BLaER1 treated with 17β-estradiol and CSF1 and Interleukin-3, amounts not matched to agents 10 nM and 100 nM (cell line): ENCODE measurements around the gene PDE7B.

ENCODE experiments used
- H3K27ac ChIP-seq, 11 experiments: shearing (Covaris generic); formaldehyde crosslinking; 2 replicates each; pipeline ENCODE4 v1.8.1; 2022
- H3K27me3 ChIP-seq, 11 experiments: shearing (Covaris generic); formaldehyde crosslinking; 2 replicates each; pipeline ENCODE4 v1.8.1; 2022
- H3K36me3 ChIP-seq, 11 experiments: shearing (Covaris generic); formaldehyde crosslinking; 2 replicates each; pipeline ENCODE4 v1.8.1; 2022
- H3K4me1 ChIP-seq, 10 experiments: shearing (Covaris generic); formaldehyde crosslinking; 2 replicates each; pipeline ENCODE4 v1.8.1; 2022
- H3K4me2 ChIP-seq, 11 experiments: shearing (Covaris generic); formaldehyde crosslinking; 2 replicates each; pipeline ENCODE4 v1.8.1; 2022
- H3K4me3 ChIP-seq, 10 experiments: shearing (Covaris generic); formaldehyde crosslinking; 2 replicates each; pipeline ENCODE4 v1.8.1; 2022
- H3K9ac ChIP-seq, 11 experiments: shearing (Covaris generic); formaldehyde crosslinking; 2 replicates each; pipeline ENCODE4 v1.8.1; 2022
- H3K9me3 ChIP-seq, 11 experiments: shearing (Covaris generic); formaldehyde crosslinking; replicated peaks in 1 of 11; 2 replicates each; pipeline ENCODE4 v1.8.1; 2022
- H4K20me1 ChIP-seq, 11 experiments: shearing (Covaris generic); formaldehyde crosslinking; 2 replicates each; pipeline ENCODE4 v1.8.1; 2022
- Cebpa-rat ChIP-seq, 11 experiments: shearing (Covaris generic); IDR thresholded peaks; 2 replicates each; pipeline ENCODE4 v1.8.1; 2022

PDE7B gene

GRCh38 chr6:135837735-135838449 is 13.6 kb upstream of the PDE7B start:
- no peak overlapping the region for H3K4me2 ChIP-seq
- H3K4me3 ChIP-seq, result no peak overlapping the region
- TF ChIP-seq Cebpa-rat (IDR thresholded peaks at IDR 0.05), result no peak
- H3K4me1 ChIP-seq, result no peaks in the 10 kb centered on the region
- H3K27ac ChIP-seq, result no peak overlapping the region
- no peaks in the 10 kb centered on the region for H3K9me3 ChIP-seq
- H3K9ac ChIP-seq, result no peak overlapping the region
- peaks cover 0 to 11% (median 3%) of the 10 kb centered on the region in 11 experiments; a peak in 5 of 22 replicates for H3K27me3 ChIP-seq
- no peaks in the 10 kb centered on the region for H4K20me1 ChIP-seq
- no peaks in the 10 kb centered on the region for H3K36me3 ChIP-seq

GRCh38 chr6:135839121-135839520 is 12.4 kb upstream of the PDE7B start:
- Histone ChIP-seq H3K4me2 (no peak overlapping the region), H3K9me3 (no peaks in the 10 kb centered on the region), H3K27ac (no peak overlapping the region), H3K4me1 (no peaks in the 10 kb centered on the region), H3K9ac (no peak overlapping the region), H3K4me3 (no peak overlapping the region), H3K27me3 (peaks cover 0 to 7% (median 3%) of the 10 kb centered on the region in 11 experiments; a peak in 5 of 22 replicates), H3K36me3 (no peaks in the 10 kb centered on the region), H4K20me1 (no peaks in the 10 kb centered on the region)
- TF ChIP-seq Cebpa-rat (IDR thresholded peaks at IDR 0.05), result no peak

- H3K4me2 ChIP-seq, result no peak overlapping the region
- no peak overlapping the region for H3K9ac ChIP-seq
- no peaks in the 10 kb centered on the region for H4K20me1 ChIP-seq
- no peaks in the 10 kb centered on the region for H3K36me3 ChIP-seq
- H3K27ac ChIP-seq, result no peak overlapping the region
- no peaks in the 10 kb centered on the region for H3K4me1 ChIP-seq
- H3K9me3 ChIP-seq, result no peaks in the 10 kb centered on the region
- no peak overlapping the region for H3K4me3 ChIP-seq
- H3K27me3 ChIP-seq, result no peaks in the 10 kb centered on the region
- no peak for TF ChIP-seq Cebpa-rat (IDR thresholded peaks at IDR 0.05)
Measured at GRCh38 chr6:135842618-135843392, 8.7 kb upstream of the PDE7B start.

GRCh38 chr6:135850882-135851281 is 619 bp upstream of the PDE7B start:
- H3K9me3 ChIP-seq, result no peaks in the 10 kb centered on the region
- no peak for TF ChIP-seq Cebpa-rat (IDR thresholded peaks at IDR 0.05)
- H3K27me3 ChIP-seq, result no peaks in the 10 kb centered on the region
- H3K27ac ChIP-seq, result peak overlapping the region in 3 of 11 experiments; percentile 84 to 90 (median 90); a peak in 4 of 22 replicates
- H4K20me1 ChIP-seq, result no peaks in the 10 kb centered on the region
- peaks cover 10 to 33% (median 15%) of the 10 kb centered on the region in 10 experiments for H3K4me1 ChIP-seq
- H3K36me3 ChIP-seq, result no peaks in the 10 kb centered on the region
- no peak overlapping the region for H3K4me3 ChIP-seq
- H3K4me2 ChIP-seq, result peak overlapping the region in 6 of 11 experiments; percentile 45 to 93 (median 74); a peak in 8 of 22 replicates
- peak overlapping the region in 2 of 11 experiments; percentile 80 to 85; a peak in 2 of 22 replicates for H3K9ac ChIP-seq

- peak overlapping the region in 5 of 11 experiments; percentile 31 to 93 (median 78); a peak in 7 of 22 replicates for H3K4me2 ChIP-seq
- peaks cover 10 to 33% (median 15%) of the 10 kb centered on the region in 10 experiments for H3K4me1 ChIP-seq
- no peak for TF ChIP-seq Cebpa-rat (IDR thresholded peaks at IDR 0.05)
- no peaks in the 10 kb centered on the region for H3K36me3 ChIP-seq
- H3K27me3 ChIP-seq, result no peaks in the 10 kb centered on the region
- no peaks in the 10 kb centered on the region for H4K20me1 ChIP-seq
- H3K9me3 ChIP-seq, result no peaks in the 10 kb centered on the region
- H3K4me3 ChIP-seq, result peak overlapping the region in 2 of 10 experiments; percentile 43 to 47; a peak in 3 of 20 replicates
- H3K9ac ChIP-seq, result peak overlapping the region in 2 of 11 experiments; percentile 80 to 85; a peak in 1 of 22 replicates
- H3K27ac ChIP-seq, result no peak overlapping the region; a peak in 1 of 22 replicates
Measured at GRCh38 chr6:135852746-135853145, 1.2 kb downstream of the PDE7B start.

- Histone ChIP-seq H4K20me1 (no peaks in the 10 kb centered on the region), H3K36me3 (no peaks in the 10 kb centered on the region), H3K9ac (no peak overlapping the region), H3K9me3 (no peaks in the 10 kb centered on the region), H3K4me2 (peak overlapping the region in 2 of 11 experiments; percentile 78 to 93; a peak in 4 of 22 replicates), H3K27me3 (no peaks in the 10 kb centered on the region), H3K4me3 (no peak overlapping the region), H3K27ac (no peak overlapping the region), H3K4me1 (peaks cover 10 to 33% (median 15%) of the 10 kb centered on the region in 10 experiments)
- no peak for TF ChIP-seq Cebpa-rat (IDR thresholded peaks at IDR 0.05)
Measured at GRCh38 chr6:135853227-135853626, 1.7 kb downstream of the PDE7B start.

GRCh38 chr6:135853986-135854385 is 2.5 kb downstream of the PDE7B start:
- no peak for TF ChIP-seq Cebpa-rat (IDR thresholded peaks at IDR 0.05)
- Histone ChIP-seq H3K4me3 (no peak overlapping the region), H3K9ac (no peak overlapping the region), H3K9me3 (no peaks in the 10 kb centered on the region), H3K36me3 (no peaks in the 10 kb centered on the region), H3K4me2 (0 out of 22 replicates have a peak overlapping the region, but pooled peaks of 1 of the 11 experiments have one; percentile 5), H3K27ac (no peak overlapping the region), H3K27me3 (no peaks in the 10 kb centered on the region), H3K4me1 (peaks cover 10 to 33% (median 15%) of the 10 kb centered on the region in 10 experiments), H4K20me1 (no peaks in the 10 kb centered on the region)

GRCh38 chr6:135854799-135855198 is 3.3 kb downstream of the PDE7B start:
- TF ChIP-seq Cebpa-rat (IDR thresholded peaks at IDR 0.05), result no peak
- H3K27ac ChIP-seq, result no peak overlapping the region
- no peaks in the 10 kb centered on the region for H3K9me3 ChIP-seq
- H3K4me3 ChIP-seq, result no peak overlapping the region
- peaks cover 10 to 33% (median 15%) of the 10 kb centered on the region in 10 experiments for H3K4me1 ChIP-seq
- no peak overlapping the region for H3K9ac ChIP-seq
- 0 out of 22 replicates have a peak overlapping the region, but pooled peaks of 1 of the 11 experiments have one; percentile 5 for H3K4me2 ChIP-seq
- H4K20me1 ChIP-seq, result no peaks in the 10 kb centered on the region
- H3K36me3 ChIP-seq, result no peaks in the 10 kb centered on the region
- no peaks in the 10 kb centered on the region for H3K27me3 ChIP-seq

GRCh38 chr6:135858931-135859330 is 7.4 kb downstream of the PDE7B start:
- Histone ChIP-seq H3K9me3 (no peaks in the 10 kb centered on the region), H3K4me1 (peaks cover 0 to 8% (median 0%) of the 10 kb centered on the region in 10 experiments; a peak in 3 of 20 replicates), H3K27ac (no peak overlapping the region), H4K20me1 (no peaks in the 10 kb centered on the region), H3K9ac (no peak overlapping the region), H3K4me2 (no peak overlapping the region), H3K27me3 (no peaks in the 10 kb centered on the region), H3K4me3 (no peak overlapping the region), H3K36me3 (no peaks in the 10 kb centered on the region)
- no peak for TF ChIP-seq Cebpa-rat (IDR thresholded peaks at IDR 0.05)
